HepG2 (cell line): Measurements from ENCODE around the gene ZNF154. TPM values are rescaled to one million over a fixed set of nuclear protein-coding genes. Genes with fewer than 3 reads are reported as not detected.

ENCODE experiments used
- GATAD1 ChIP-seq: IDR thresholded peaks from 2 replicates; pipeline ENCODE4 v1.6.1; 2016; ENCODE audit warnings: missing genetic modification reagents, missing compliant biosample characterization
- KDM2A ChIP-seq: sonication (generic); formaldehyde crosslinking; IDR thresholded peaks from 2 replicates; pipeline ENCODE4 v1.4.0; 2020; ENCODE audit warnings: low read depth, missing genetic modification reagents, borderline replicate concordance
- PREB ChIP-seq: sonication (generic); formaldehyde crosslinking; IDR thresholded peaks from 2 replicates; pipeline ENCODE4 v1.4.0; 2020; ENCODE audit warnings: missing genetic modification reagents
- SIN3A ChIP-seq: IDR thresholded peaks from 2 replicates; pipeline ENCODE4 v1.6.1; 2011; ENCODE audit warnings: low read depth, mild to moderate bottlenecking, control low read depth, low read length, borderline replicate concordance
- SP4 ChIP-seq: sonication (generic); formaldehyde crosslinking; IDR thresholded peaks from 2 replicates; pipeline ENCODE4 v1.8.1; 2023; ENCODE audit warnings: mild to moderate bottlenecking, missing genetic modification reagents
- SYNCRIP ChIP-seq: fragments of 200-400 bp; formaldehyde crosslinking; IDR thresholded peaks from 2 replicates; pipeline ENCODE4 v1.6.1; 2018; ENCODE audit warnings: mild to moderate bottlenecking, low read depth, low read length; ENCODE audit not compliant: insufficient read depth
- TAF15 ChIP-seq: fragments of 200-400 bp; formaldehyde crosslinking; IDR thresholded peaks from one replicate; pipeline ENCODE4 v1.6.1; 2018; ENCODE audit warnings: mild to moderate bottlenecking, low read depth, low read length; ENCODE audit not compliant: poor library complexity, severe bottlenecking
- TEAD3 ChIP-seq: optimal IDR thresholded peaks from 2 replicates; pipeline ENCODE3; 2016; ENCODE audit warnings: borderline replicate concordance
- THAP8 ChIP-seq: sonication (generic); formaldehyde crosslinking; IDR thresholded peaks from 2 replicates; pipeline ENCODE4 v1.5.1; 2020; ENCODE audit warnings: missing genetic modification reagents, mild to moderate bottlenecking, borderline replicate concordance
- TP53 ChIP-seq: sonication (generic); formaldehyde crosslinking; conservative IDR thresholded peaks from 2 replicates; pipeline ENCODE4 v1.4.0; 2020; ENCODE audit warnings: missing genetic modification reagents
- ZNF136 ChIP-seq: sonication (generic); formaldehyde crosslinking; IDR thresholded peaks from 2 replicates; pipeline ENCODE4 v1.8.1; 2022; ENCODE audit warnings: low read depth, mild to moderate bottlenecking, moderate library complexity, missing genetic modification reagents
- ZNF160 ChIP-seq: sonication (generic); formaldehyde crosslinking; IDR thresholded peaks from 2 replicates; pipeline ENCODE4 v1.8.0; 2022; ENCODE audit warnings: mild to moderate bottlenecking, inconsistent platforms, missing genetic modification reagents
- ZNF652 ChIP-seq: IDR thresholded peaks from 2 replicates; pipeline ENCODE4 v1.6.1; 2016; ENCODE audit warnings: low read depth, borderline replicate concordance
- ZNF878 ChIP-seq: sonication (generic); formaldehyde crosslinking; IDR thresholded peaks from 2 replicates; pipeline ENCODE4 v1.8.1; 2023; ENCODE audit warnings: mild to moderate bottlenecking, missing genetic modification reagents, moderate library complexity
- polyA plus RNA-seq, 8 experiments: library from polyadenylated mRNA; depleted of rRNA in 3 of 8; stranded (reverse) in 7 of 8; unstranded in 1 of 8; fragments of >200 nt; fragmentation: Illumina TruSeq in 4 of 8; extraction: Trizol in 4 of 8; gene quantifications; 2 replicates each; pipeline versions ENCODE4 v1.2.1 to v1.2.3, GENCODE V29; 2011 to 2016; ENCODE audit warnings: low read depth in 4 of 8, missing spikeins in 1 of 8, mixed read lengths in 1 of 8; ENCODE audit not compliant: insufficient read depth in 1 of 8
- total RNA-seq, 5 experiments: library from RNA; depleted of rRNA; stranded (reverse); fragments of >200 nt; fragmentation: Illumina TruSeq; extraction: Trizol; gene quantifications; 2 replicates each; pipeline ENCODE4 v1.2.3, GENCODE V29; 2016; ENCODE audit warnings: low read depth in 1 of 5
- TF ChIP-seq, protein P1 (sequence below): sonication (generic); formaldehyde crosslinking; IDR thresholded peaks from 2 replicates; pipeline ENCODE4 v1.8.0; 2022; ENCODE audit warnings: mild to moderate bottlenecking, missing genetic modification reagents; ENCODE audit not compliant: insufficient replicate concordance
- TF ChIP-seq, protein P2 (sequence below): sonication (generic); formaldehyde crosslinking; IDR thresholded peaks from 2 replicates; pipeline ENCODE4 v1.9.0; 2021; ENCODE audit warnings: mild to moderate bottlenecking, missing genetic modification reagents
- TF ChIP-seq, protein P3 (sequence below): sonication (generic); formaldehyde crosslinking; IDR thresholded peaks from 2 replicates; pipeline ENCODE4 v1.8.1; 2023; ENCODE audit warnings: mild to moderate bottlenecking, missing genetic modification reagents

The ZNF154 gene
- total and polyA plus RNA-seq, 2 of the 13 experiments (the other 11 are each of a cell fraction or from before 2014, with no cell fraction given) = not detected

DNA sequence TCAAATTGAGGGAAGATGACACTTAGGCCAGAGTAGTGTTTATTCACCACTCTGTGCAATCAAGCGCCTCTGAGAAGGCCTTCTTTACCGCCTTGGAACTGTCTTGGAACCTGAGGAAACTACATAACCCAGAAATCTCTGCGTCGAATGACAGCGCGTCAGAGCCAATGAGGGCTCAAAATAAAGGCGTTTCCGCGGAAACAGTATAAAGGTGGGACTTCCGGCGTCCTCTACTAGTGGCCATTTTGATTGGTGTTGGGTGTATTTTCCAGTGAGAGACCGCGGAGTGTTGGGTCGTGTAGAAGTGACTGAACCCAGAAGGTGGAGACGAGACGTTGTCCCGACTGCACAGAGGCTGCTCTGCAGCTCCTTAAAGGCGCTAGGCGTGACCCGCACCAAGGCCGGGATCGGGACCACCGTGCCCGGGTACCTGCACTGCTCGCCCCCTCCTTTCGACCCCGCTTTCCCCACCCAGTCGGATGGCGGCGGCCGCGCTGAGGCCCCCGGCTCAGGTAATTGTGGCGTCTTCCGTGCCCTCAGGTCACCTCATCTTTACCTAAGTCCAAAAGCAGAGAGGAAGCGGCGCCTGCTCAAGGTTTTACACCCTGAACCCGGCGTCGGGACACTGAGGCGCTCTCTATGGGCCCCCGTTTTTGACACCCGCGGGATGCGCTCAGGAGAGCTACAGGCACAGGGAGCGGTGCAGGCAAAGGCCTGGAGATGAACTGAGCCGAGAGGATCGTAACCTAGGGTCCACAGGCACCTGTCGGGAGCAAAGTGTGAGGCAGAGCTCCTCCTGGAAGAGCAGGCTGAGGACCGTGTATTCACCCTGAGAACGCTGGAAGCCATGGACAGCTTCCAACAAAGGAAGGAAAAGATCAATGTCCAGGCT is 37.8 kb upstream of the ZNF154 start, which contains the start of gene ZNF776 (continued):
- TF ChIP-seq TP53 (CRISPR knock-in tag) (no peak), ZNF136 (CRISPR knock-in tag) (0 out of 2 replicates have a peak, but pooled peaks have one; percentile 65), SYNCRIP (no peak), TAF15 (no peak), TEAD3 (CRISPR knock-in tag) (no peak), PREB (no peak), GATAD1 (CRISPR knock-in tag) (peak; percentile 70), KDM2A (CRISPR knock-in tag) (peak; percentile 93; the same call in 1 of the 2 replicates), ZNF652 (no peak), SP4 (no peak), ZNF160 (CRISPR knock-in tag) (no peak), THAP8 (CRISPR knock-in tag) (no peak; the same call in 1 of the 2 replicates), SIN3A (peak; percentile 73; the same call in 1 of the 2 replicates), ZNF878 (CRISPR knock-in tag) (no peak)
- TF ChIP-seq, protein P1, sequence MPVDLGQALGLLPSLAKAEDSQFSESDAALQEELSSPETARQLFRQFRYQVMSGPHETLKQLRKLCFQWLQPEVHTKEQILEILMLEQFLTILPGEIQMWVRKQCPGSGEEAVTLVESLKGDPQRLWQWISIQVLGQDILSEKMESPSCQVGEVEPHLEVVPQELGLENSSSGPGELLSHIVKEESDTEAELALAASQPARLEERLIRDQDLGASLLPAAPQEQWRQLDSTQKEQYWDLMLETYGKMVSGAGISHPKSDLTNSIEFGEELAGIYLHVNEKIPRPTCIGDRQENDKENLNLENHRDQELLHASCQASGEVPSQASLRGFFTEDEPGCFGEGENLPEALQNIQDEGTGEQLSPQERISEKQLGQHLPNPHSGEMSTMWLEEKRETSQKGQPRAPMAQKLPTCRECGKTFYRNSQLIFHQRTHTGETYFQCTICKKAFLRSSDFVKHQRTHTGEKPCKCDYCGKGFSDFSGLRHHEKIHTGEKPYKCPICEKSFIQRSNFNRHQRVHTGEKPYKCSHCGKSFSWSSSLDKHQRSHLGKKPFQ (CRISPR knock-in tag) = peak; percentile 50
- TF ChIP-seq, protein P2, sequence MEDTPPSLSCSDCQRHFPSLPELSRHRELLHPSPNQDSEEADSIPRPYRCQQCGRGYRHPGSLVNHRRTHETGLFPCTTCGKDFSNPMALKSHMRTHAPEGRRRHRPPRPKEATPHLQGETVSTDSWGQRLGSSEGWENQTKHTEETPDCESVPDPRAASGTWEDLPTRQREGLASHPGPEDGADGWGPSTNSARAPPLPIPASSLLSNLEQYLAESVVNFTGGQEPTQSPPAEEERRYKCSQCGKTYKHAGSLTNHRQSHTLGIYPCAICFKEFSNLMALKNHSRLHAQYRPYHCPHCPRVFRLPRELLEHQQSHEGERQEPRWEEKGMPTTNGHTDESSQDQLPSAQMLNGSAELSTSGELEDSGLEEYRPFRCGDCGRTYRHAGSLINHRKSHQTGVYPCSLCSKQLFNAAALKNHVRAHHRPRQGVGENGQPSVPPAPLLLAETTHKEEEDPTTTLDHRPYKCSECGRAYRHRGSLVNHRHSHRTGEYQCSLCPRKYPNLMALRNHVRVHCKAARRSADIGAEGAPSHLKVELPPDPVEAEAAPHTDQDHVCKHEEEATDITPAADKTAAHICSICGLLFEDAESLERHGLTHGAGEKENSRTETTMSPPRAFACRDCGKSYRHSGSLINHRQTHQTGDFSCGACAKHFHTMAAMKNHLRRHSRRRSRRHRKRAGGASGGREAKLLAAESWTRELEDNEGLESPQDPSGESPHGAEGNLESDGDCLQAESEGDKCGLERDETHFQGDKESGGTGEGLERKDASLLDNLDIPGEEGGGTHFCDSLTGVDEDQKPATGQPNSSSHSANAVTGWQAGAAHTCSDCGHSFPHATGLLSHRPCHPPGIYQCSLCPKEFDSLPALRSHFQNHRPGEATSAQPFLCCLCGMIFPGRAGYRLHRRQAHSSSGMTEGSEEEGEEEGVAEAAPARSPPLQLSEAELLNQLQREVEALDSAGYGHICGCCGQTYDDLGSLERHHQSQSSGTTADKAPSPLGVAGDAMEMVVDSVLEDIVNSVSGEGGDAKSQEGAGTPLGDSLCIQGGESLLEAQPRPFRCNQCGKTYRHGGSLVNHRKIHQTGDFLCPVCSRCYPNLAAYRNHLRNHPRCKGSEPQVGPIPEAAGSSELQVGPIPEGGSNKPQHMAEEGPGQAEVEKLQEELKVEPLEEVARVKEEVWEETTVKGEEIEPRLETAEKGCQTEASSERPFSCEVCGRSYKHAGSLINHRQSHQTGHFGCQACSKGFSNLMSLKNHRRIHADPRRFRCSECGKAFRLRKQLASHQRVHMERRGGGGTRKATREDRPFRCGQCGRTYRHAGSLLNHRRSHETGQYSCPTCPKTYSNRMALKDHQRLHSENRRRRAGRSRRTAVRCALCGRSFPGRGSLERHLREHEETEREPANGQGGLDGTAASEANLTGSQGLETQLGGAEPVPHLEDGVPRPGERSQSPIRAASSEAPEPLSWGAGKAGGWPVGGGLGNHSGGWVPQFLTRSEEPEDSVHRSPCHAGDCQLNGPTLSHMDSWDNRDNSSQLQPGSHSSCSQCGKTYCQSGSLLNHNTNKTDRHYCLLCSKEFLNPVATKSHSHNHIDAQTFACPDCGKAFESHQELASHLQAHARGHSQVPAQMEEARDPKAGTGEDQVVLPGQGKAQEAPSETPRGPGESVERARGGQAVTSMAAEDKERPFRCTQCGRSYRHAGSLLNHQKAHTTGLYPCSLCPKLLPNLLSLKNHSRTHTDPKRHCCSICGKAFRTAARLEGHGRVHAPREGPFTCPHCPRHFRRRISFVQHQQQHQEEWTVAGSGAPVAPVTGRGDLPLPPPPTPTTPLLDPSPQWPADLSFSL = no peak
- TF ChIP-seq, protein P3, sequence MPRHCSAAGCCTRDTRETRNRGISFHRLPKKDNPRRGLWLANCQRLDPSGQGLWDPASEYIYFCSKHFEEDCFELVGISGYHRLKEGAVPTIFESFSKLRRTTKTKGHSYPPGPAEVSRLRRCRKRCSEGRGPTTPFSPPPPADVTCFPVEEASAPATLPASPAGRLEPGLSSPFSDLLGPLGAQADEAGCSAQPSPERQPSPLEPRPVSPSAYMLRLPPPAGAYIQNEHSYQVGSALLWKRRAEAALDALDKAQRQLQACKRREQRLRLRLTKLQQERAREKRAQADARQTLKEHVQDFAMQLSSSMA (CRISPR knock-in tag) = no peak
